ENCODE results near the gene GLRX3.
A peak's percentile ranks its signal among the peaks of the same experiment; 100 is the strongest.
"Not testable (repeated sequence)": the region's sequence is repeated elsewhere in the genome, so short reads cannot be mapped to it uniquely, and the experiment has no call there.

The GLRX3 gene

DNA sequence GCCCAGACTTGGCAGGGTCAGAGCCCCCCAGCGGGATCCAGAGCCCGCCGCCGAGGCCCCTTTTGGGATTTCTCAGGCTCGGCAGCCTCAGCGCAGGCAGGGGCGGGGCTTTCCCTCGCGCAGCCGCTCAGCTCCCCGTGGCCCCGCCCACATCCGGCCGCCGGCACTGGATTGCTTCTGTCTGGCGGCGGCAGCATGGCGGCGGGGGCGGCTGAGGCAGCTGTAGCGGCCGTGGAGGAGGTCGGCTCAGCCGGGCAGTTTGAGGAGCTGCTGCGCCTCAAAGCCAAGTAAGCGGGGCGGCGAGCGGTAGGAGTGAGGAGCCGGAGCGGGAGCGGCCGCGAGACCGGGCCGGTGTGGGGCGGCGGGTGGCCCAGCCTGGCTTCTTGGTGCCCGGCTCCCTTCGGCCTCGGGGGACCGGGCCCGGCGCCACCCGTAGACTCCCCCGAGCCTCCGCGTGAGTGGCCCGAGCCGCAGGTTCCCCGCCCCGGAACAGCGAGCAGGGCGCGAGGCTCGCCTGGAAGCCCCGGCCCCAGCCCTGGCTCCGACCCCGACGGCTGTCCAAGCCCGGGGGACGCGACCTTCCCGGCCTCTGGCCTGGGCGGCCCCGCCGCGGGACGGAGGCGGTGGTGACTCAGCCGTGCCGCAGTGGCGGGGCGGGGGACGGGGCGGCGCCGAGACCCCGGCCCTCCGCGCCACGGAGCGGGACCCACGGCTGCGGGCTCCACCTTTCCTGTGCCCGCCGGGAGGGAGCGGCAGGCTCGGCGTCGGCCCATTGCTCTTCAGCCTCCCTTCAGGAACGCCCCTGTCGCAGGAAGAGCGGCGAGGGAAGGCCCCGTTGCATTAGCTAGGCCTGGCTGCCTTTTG lies at the start of gene GLRX3:
GLRX3 (plus strand) TSS at position 166 of the 864 bp plus-strand sequence; CDS start at position 196, 30 bp downstream.
- peak; percentile 15 to 70 for DNase-seq

DNA sequence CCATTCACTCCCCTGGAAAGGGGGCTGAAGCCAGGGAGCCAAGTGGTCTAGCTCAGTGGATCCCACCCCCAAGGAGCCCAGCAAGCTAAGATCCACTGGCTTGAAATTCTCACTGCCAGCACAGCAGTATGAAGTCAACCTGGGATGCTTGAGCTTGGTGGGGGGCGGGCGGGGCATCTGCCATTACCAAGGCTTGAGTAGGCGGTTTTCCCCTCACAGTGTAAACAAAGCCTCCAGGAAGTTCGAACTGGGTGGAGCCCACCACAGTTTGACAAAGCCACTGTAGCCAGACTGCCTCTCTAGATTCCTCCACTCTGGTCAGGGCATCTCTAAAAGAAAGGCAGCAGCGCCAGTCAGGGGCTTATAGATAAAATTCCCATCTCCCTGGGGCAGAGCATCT lies 45.6 kb upstream of the GLRX3 start:
- DNase-seq, result not testable (repeated sequence)

DNA sequence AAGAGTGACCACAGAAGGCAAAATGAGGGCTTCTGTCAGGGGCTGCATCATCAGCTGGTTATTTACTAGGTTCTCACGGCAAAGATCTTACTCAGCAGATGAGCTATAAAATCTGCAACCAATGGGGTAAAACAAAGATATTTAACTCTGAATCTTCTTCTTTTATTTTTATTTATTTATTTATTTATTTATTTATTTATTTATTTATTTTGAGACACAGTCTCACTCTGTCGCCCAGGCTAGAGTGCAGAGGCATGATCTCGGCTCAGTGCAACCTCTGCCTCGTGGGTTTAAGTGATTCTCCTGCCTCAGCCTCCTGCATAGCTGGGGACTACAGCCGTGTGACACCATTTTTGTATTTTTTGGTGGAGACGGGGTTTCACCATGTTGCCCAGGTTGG lies 36.8 kb upstream of the GLRX3 start:
- no peak for DNase-seq

DNA sequence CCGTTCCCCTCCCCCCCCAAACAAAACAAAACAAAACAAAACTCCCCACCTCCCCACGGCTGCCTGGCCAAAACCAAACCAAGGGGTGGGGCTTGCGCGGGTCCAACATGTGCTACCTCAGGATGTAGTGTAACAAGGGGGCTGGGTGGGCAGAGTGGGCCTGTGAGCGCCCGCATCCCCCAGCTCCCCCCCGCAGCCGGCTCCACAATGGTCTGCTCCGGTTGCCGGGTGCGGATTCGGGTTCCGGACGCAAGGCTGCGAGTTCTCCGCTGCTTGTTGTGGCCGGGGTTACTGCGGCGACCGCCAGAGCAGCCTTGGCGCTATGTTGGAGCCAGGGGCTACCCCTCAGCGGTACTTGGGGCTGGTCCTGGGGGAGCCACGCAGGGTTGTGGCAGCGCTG lies 30.5 kb upstream of the GLRX3 start:
- no peak for DNase-seq

DNA sequence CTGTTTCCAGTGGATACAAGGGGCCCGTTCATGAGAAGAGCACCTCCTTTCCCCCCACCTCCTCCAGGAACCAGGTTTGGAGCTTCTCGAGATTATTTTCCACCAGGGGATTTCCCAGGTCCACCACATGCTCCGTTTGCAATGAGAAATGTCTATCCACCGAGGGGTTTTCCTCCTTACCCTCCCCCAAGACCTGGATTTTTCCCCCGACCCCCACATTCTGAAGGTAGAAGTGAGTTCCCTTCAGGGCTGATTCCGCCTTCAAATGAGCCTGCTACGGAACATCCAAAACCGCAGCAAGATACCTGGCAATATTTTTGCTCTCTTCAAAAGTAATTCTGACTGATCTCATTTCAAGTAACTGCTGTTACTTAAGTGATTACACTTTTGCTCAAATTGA lies 28.0 kb upstream of the GLRX3 start:
- DNase-seq, result not testable (repeated sequence)

DNA sequence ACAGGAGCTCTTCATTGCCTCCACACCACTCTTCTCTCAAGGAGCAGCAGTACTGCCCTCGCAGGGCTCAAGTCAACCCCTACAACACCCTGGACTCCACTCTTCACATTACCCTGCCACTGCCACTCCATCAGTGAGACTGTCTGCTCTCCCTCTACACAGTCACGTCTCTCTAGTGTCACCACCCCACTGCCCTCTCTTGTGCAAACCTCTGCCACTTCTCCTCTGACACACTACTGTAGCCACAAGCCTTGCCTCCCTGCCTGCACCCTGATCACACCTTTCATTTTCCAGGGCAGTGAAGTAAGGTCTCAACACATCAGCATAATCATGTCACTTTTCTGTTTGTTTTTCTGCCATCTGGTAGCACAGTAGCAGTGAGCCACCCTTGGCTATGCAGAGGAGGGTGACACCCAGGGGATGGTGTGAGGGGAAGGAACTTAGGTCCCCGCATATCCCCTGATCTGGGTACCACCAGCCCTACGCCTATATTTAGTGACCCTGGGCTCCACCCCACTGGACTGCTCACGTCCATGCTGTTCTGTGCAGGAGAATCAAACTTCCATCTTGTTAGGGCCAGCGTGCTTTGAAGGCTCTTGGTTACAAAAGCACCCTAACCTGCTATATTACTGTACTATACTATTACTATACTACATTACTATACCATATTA lies 27.1 kb upstream of the GLRX3 start:
- no peak for DNase-seq

DNA sequence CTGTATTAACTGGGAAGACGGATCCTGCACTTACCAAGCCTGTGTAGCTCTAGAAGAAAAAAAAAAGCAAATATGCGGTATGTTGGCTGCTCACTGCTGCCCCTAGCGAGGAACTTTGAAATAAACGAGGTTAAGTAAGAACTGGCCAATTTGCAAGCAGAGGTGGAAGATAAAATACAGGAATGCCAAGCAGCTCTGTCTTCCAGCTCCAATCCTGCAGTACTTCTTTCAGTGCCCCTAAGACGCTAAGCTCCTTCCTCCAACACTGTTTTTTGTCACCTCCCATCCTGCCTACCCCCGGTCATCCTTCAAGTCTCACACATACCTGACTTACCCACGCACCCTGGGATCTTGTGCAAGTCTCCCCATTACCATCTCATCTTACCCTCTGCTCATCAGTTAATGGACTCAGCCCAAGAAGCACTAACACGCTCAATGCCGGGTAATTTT lies 26.4 kb upstream of the GLRX3 start:
- DNase-seq, result peak in 1 of 2 experiments; percentile 60

DNA sequence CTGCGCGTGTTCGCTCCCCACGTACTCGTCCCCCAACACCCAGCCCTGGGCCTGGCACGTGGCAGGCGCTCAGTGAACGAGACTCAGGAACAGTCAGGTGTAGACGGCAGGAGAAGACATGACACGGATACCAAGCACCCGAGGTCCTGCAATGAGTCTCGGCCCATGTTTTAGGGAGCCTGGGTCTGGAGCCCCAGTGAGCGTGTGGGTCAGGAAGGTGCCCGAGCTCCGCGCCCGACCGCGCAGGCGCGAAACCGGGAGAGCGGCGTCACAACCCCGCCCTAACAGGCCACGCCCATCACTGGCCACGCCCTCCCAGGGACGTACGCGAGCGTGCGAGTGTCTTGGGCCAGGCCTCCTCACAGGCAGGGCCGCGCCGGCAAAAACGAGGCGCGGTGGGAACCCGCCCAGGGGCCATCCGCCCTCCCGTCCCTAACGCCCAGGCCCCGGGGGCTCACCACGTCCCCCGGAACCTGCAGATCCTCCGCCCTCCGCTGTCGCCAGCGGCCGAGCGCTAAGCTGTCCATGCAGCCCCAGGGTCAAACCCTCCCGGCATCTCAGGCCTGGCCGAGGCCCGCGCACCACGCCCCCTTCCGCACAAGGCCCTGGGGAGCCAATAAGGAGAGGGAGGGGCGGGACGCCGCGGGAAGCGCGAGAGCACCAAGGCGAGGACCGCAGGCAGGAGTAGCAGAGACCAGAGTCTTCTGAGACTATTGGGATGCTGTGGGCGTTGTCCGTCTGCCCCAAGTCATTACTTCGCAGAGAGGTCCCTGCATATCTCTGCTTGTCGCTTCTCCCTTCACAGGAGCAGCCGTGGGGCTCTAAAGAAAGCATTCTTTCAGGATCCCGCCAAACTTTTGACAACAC lies 25.7 kb upstream of the GLRX3 start, which contains the start of gene C10orf143:
C10orf143 (minus strand) TSS at position 585 of the 867 bp plus-strand sequence; CDS start at position 527, 58 bp downstream.
- DNase-seq, result peak; percentile 75 to 90

DNA sequence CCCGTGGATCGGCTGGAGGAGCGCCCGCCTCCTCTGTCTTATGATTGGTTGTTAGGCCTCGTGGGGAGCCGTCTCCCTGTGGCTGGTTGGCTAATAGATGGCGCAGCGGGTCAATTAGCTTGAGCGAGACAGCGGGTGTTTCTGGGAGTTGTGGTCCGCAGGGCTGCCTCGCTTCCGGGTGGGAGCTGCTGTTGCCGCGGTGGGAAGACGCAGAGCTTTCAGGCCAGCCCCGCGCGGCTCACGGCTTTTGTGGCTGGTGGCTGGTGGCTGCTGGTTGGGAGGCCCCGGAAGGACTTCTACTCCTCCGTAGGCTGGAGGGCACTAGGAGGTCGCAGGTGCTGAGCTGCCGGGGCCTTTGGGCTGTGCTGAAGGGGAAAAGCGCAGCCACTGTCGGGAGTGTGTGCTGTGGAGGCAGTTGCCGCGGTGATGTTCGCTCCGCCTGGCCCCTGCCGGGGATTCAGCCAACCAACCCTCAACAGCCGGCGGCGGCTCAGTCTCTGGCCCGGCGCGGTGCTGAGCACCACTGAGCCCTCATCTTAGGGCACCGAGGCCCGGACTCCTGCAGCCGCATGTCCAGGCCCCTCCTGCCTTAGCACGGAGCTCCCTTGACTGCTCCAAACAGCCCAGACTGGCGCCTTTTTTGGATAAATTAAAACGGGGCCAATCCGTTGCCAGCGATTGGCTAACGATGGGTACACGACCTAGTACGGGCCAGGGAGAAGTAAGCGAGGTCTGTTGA lies 24.9 kb upstream of the GLRX3 start:
- peak; percentile 76 to 94 for DNase-seq

DNA sequence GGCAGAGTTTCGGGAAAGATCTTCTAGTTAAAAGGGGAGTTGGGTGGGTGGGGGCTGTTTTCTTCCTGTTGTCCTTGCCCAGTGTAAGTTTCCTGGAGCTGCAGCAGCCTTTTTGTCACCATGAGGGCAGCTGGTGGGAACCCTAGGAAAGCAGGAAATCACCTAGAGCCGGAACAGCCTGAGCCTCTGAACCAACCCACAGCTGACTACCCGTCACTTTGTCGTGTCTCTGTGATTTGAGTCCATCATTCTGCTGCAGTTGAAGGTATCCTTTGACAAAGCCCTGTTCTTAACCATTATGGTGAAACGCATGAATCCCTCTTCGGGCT lies 24.4 kb upstream of the GLRX3 start:
- no peak for DNase-seq

DNA sequence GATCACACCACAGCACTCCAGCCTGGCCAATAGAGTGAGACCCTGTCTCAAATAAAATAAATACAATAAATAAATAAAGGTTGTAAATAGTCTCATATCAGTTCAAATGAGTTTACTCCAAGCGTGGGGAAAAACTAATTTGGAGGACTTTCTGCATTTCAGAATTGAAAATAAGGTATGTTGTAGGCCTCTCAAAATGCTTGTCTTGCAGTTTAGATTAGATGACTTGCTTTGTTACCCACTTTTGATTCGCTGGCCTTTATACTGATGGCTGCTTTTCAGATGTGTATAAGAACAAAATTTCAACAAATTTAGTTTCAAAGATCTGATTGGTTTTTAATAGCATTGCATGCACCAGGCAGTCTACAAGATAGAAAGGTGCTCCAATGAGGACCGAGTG lies 23.4 kb upstream of the GLRX3 start:
- DNase-seq, result no peak

DNA sequence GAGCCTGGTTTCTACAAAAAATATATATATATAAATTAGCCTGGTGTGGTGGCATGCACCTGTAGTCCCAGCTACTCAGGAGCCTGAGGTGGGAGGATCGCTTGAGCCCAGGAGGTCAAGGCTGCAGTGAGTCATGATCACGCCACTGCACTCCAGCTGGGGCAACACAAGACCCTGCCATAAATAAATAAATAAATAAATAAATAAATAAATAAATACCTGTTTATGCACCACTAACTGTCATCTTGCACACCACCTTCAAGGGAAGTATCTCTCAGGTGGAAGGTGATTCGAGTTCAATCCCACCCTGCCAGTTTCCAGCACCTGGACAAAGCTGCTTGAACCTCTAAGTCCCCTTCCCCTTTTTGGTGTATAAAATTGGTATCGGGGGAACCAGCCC lies 19.2 kb upstream of the GLRX3 start:
- not testable (repeated sequence) for DNase-seq

DNA sequence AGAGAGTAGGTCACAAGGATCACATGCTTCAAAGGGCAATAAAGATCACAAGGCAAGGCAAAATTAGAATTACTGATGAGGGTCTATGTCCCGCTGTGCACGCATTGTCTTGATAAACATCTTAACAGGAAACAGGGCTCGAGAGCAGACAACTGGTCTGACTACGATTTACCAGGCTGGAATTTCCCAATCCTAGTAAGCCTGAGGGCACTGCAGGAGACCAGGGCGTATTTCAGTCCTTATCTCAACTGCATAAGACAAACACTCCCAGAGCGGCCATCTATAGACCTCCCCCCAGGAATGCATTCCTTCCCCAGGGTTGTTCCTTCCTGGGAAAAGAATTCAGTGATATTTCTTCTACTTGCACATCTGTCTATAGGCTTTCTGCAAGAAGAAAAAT lies 18.7 kb upstream of the GLRX3 start:
- DNase-seq, result not testable (repeated sequence)

DNA sequence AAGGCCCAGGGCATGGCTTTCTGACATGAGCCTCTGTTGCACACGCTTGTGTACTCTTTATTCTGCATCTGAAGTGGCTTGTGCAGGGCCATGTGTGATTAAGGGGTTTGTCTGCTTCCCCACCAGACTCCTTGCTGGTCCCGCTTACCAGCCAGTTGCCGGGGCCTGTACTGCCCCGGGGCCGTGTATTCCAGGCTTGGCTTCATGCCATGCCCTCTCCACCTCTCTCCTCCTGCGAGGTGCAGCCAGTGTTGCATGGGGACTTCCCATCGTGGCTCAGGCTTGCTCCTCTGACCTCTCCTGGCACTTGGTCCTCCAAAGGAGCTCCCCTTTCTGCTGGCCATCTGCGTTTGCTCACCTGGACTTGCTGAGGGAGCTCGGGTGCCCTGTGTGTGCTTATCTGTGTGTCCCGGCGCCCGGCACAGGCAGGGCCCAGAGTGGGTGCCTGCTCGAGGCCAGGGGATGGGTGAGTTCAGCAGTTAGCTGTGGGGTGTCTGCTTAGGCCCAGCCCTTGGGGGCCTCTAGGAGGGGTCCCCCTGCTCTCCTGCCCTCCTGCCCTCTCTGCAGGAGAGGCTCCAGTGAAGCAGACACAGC lies 14.6 kb upstream of the GLRX3 start:
- no peak for DNase-seq

DNA sequence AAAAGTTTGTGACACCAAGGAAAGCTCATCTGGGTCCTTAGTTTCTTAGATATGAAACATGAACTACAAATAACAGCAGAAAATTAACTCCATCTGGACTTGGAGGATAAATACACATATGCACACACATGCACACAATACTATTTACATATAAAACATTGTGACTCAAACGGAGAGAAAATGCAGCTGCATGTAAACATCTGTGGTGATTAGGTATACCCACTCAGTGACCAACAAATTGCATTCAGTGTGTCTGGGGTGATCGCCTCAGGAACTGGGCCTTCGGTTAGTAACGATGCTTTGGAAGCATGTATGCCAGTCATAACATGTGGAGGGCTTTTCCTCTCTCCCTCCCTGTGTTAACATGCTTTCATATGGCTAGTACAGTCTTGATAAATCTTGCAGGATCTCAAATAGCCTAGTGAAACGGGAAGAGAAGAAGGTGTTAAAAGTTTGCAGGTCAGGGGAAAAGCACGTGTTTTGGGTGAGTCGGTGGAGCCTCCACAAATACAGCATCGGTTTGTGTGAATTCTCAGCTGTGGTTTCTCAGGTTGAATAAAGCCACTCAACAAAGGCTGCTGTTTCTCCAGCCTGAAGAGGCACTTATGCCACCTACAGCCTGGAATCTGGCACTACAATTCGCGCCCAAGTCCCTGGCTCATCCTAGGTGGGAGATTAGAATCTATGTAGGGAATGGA lies 8.7 kb upstream of the GLRX3 start:
- peak in 1 of 2 experiments; percentile 26 for DNase-seq

DNA sequence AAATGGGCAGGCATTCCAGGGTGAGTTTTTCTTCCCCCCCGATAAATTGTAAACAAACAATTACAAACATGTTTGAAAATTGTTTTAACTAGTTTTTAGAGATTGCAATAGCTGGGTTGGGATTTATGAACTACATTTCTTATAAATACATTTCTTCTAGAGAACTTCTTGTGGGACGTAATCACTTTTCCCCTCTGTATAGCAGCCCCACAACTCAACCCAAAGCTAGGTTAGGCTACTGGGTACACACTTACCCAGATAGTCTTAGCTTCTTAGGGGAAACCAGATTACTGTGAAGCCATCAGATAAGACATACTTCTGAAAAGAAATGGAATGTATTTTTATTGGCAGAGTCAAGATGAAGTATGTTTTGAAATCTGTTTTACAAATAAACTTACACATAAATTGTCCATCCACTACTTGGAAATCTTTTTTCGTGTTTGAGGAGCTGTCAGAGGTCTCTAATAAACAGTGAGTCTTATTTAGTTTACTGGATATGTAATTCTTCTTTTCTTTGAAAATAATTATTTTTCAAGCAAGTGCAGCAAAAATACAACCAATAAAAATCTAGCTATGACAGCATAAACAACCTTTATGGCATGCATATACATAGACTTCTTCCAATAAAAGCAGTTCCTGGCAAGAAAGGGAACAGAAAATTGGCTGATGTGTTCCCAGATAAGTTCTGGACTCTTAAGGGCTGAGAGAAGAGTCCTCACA lies 8.0 kb upstream of the GLRX3 start:
- no peak for DNase-seq

DNA sequence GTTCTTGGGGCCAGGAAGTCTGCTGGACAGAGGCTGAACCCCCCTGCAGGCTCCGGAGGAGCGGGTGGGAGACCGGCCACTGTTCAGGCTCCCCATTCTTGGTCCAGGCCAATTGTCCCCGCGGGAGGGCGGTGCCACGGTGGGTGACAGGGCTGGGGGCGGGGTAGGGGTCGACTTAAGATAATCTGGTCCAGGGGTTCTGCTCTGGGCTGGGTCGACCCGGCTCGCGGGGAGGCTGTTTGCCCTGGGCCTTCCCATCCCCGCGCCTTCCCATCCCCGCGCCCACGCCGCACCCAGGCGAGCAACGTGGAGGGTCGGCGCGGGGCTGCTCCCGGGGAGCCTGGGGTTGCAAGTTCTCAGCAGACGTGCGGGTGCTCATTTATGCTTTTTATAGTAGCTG lies 7.3 kb upstream of the GLRX3 start:
- DNase-seq, result no peak

DNA sequence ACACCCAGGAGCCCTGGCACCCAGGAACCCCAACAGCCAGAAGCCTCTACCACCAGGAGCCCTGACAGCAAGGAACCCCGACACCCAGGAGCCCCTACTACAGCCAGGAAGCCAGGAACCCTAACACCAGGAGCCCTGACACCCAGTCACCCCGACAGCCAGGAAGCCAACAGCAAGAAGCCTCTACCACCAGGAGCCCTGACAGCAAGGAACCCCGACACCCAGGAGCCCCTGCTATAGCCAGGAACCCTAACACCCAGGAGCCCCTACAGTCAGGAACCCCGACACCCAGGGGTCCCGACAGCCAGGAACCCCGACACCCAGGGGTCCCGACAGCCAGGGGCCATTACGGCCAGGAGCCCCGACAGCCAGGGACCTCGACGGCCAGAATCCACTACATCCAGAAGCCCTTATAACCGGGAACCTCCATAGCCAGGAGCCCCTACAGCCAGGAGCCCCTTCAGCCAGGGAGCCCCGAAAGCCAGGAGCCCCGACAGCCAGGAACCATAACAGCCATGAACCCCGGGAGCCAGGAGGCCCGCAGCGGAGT lies 440 bp upstream of the GLRX3 start:
- no peak for DNase-seq

DNA sequence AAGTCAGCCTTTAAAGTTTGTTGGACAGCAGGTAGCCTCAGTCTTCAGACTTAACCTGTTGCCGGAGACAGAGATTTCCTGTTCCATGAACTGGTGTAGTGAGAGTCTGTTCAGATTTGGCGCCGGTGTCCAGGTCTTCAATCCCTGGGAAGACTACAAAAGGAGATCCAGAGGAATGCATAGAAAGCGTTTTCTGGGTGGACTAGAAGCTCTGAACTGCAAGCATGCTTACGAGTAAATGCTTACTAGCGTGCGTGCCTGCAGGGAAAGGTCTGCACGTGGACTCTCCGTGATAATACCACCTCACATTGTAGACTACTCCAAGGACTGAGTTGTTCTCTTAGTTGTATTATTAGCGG lies 878 bp downstream of the GLRX3 start:
- no peak for DNase-seq
